HFF-Myc (cell line): ENCODE measurements around the gene ATRNL1.
"Not testable (repeated sequence)": the region's sequence is repeated elsewhere in the genome, so short reads cannot be mapped to it uniquely, and the experiment has no call there.

Source experiments
- DNase-seq: peaks from one replicate; pipeline ENCODE4 v3.0.0-alpha.2; 2011; ENCODE audit warnings: low read depth; ENCODE audit errors: extremely low read depth
- H3K4me3 ChIP-seq: replicated peaks from 2 replicates; pipeline ENCODE4 v1.5.1; 2011; ENCODE audit warnings: low read depth, mild to moderate bottlenecking, control low read depth, low read length
- TF ChIP-seq, protein P1 (sequence below): IDR thresholded peaks from 2 replicates; pipeline ENCODE4 v1.5.1; 2012; ENCODE audit warnings: mild to moderate bottlenecking, low read depth, low read length, control low read depth; ENCODE audit errors: missing control alignments

The ATRNL1 gene

DNA sequence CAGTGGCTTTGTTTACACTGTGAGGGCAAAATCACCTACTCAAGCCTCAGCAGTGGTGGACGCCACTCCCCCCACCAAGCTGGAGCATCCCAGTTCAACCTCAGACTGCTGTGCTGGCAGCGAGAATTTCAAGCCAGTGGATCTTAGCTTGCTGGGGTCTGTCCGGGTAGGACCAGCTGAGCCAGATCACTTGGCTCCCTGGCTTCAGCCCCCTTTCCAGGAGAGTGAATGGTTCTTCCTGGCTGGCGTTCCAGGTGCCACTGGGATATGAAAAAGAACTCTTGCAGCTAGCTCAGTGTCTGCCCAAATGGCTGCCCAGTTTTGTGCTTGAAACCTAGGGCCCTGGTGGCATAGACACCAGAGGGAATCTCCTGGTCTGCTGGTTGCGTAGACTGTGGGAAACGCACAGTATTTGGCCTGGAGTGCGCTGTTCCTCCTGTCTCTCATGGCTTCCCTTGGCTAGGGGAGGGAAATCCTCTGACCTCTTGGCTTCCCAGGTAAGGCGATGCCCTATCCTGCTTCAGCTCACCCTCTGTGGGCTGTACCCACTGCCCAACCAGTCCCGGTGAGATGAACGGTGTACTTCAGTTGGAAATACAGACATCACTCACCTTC, 398.5 kb downstream of the ATRNL1 start:
- no peak overlapping the region for H3K4me3 ChIP-seq
- TF ChIP-seq, protein P1, sequence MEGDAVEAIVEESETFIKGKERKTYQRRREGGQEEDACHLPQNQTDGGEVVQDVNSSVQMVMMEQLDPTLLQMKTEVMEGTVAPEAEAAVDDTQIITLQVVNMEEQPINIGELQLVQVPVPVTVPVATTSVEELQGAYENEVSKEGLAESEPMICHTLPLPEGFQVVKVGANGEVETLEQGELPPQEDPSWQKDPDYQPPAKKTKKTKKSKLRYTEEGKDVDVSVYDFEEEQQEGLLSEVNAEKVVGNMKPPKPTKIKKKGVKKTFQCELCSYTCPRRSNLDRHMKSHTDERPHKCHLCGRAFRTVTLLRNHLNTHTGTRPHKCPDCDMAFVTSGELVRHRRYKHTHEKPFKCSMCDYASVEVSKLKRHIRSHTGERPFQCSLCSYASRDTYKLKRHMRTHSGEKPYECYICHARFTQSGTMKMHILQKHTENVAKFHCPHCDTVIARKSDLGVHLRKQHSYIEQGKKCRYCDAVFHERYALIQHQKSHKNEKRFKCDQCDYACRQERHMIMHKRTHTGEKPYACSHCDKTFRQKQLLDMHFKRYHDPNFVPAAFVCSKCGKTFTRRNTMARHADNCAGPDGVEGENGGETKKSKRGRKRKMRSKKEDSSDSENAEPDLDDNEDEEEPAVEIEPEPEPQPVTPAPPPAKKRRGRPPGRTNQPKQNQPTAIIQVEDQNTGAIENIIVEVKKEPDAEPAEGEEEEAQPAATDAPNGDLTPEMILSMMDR = no peak
- no peak for DNase-seq

DNA sequence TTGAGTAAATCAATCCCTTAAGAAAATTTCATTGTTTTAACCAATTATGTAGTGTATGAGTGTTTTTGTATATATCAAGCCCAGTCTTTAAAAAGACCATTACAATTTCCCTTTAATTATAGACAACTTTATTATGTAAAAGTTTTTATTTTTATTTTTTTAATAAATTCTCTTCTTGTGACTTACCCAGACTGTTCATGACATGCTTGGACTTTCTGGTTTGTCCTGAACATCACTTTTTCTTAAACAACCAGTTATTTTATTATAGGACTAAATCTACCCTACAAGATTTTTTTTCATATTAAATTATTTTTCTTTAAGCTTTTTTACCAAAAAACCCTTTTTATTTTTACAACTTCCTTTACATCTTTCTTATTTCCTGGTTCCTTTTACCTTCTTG, 410.4 kb downstream of the ATRNL1 start:
- no peak overlapping the region for H3K4me3 ChIP-seq

DNA sequence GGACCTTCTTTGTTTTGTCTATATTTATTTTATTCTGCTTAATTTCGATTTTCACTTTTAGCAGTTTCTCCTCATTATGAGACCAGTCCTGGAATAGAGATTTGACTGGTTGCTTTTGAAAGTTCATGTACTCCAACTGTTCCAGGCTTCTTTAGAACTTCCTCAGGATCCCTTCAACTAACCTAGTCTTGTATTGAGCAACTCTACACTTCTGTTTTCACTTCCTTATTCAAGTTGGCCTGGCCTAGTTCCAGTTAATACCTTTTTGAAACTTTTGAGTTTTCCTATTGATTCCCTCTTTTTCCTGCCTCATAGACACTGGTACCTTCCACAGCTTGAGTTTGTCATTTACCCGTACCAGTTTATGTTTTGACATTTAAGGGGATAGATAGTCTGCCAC, 421.7 kb downstream of the ATRNL1 start:
- H3K4me3 ChIP-seq = no peak overlapping the region
- TF ChIP-seq, protein P1 = no peak
- DNase-seq = no peak

More for the DNA sequence above, 410.4 kb downstream of the ATRNL1 start:
- no peak for DNase-seq
- TF ChIP-seq, protein P1 = no peak

DNA sequence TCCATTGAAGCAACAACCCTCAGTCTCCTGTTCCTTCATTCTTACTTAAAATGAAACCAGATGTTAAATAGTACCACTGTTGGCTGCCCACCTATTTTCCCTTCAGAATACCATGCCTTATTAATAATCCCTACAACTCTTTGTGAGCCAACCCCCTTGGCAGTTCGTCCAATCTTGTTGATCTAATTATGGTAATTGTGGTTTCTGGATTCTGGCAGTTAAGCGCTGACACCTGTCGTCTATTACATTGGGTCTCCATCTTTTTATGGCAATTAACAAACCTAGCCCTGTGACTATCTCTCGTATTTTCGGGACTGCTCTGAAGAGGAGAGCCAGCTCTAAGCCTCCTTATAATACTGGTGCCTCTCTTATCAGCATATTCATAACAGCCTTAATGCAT, 432.0 kb downstream of the ATRNL1 start:
- TF ChIP-seq, protein P1 = no peak
- DNase-seq = no peak
- no peak overlapping the region for H3K4me3 ChIP-seq

DNA sequence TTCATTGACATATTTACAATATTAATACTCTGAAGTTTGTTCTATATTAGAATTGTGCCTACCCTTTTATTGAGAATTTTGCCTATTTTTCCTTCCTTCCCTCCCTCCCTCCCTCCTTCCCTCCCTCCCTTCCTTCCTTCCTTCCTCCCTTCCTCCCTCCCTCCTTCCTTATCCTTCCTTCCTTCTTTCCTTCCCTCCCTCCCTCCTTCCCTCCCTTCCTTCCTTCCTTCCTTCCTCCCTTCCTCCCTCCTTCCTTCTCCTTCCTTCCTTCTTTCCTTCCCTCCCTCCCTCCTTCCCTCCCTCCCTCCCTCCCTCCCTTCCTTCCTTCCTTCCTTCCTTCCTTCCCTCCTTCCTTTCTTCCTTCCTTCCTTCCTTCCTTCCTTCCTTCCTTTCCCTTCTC, 434.5 kb downstream of the ATRNL1 start:
- not testable (repeated sequence) for H3K4me3 ChIP-seq, DNase-seq

DNA sequence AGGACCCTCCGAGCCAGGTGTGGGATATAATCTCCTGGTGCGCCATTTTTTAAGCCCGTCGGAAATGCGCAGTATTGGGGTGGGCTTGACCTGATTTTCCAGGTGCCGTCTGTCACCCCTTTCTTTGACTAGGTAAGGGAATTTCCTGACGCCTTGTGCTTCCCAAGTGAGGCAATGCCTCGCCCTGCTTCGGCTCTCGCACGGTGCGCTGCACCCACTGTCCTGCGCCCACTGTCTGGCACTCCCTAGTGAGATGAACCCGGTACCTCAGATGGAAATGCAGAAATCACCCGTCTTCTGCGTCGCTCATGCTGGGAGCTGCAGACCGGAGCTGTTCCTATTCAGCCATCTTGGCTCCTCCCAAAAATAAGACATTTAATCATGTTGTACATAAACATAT, 443.2 kb downstream of the ATRNL1 start:
- not testable (repeated sequence) for H3K4me3 ChIP-seq, DNase-seq

DNA sequence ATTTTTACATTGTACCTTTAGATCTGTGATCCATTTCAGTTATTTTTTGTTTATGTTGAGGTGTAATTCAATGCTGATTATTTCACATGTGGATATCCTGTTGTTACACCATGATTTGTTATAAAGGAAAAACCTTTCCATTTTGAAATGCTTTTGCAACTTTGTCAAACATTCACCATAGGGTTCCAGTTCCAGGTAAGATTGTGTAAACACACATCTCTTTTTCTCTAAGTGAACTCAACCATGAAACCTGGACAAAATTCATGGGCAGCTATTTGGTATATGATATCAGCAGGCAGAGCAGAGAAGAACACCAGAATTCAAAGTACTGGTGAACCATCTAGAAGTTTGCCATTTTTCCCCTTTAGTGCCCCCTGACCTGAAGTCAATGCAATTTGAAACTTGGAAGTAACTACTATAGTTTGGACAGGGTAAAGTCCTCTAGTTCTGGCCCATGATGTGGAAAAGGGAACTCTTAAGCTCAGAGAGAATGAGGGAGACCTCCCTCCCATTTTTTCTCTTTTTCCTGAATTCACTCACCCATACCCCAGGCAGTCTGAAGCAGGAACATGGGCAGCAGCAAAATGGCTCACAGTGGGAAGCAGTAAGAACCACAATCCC, 446.1 kb downstream of the ATRNL1 start:
- H3K4me3 ChIP-seq = no peak overlapping the region
- TF ChIP-seq, protein P1 = no peak
- DNase-seq = no peak

DNA sequence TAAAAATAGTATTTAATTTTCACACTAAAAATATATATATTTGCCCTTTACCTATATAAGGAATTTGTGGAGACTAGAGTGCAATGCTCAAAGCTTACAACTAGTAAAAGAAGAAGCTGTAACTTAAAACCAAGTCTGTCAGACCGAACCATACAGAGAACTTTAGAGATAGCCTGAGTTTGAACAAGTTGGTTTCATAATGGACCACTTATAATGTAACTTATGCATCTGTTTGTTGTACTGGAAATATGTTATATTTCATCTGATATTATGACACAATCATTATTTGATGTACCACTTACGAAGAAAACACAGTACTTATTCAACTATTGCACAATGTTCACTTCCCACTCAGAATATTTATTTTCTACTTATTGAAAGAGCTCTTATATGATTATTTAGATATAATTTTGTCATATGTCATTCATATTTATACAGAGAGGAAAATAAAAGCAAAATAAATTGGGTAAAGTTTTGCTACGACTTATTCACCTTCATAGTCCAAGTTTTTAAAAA, 462.8 kb downstream of the ATRNL1 start:
- no peak overlapping the region for H3K4me3 ChIP-seq
- no peak for DNase-seq
- TF ChIP-seq, protein P1 = no peak
